ENCODE measurements around the gene COL11A2.

GRCh38 chr6:33195304-33196165 lies 3.3 kb upstream of the COL11A2 start:
- TF ChIP-seq, protein P1, sequence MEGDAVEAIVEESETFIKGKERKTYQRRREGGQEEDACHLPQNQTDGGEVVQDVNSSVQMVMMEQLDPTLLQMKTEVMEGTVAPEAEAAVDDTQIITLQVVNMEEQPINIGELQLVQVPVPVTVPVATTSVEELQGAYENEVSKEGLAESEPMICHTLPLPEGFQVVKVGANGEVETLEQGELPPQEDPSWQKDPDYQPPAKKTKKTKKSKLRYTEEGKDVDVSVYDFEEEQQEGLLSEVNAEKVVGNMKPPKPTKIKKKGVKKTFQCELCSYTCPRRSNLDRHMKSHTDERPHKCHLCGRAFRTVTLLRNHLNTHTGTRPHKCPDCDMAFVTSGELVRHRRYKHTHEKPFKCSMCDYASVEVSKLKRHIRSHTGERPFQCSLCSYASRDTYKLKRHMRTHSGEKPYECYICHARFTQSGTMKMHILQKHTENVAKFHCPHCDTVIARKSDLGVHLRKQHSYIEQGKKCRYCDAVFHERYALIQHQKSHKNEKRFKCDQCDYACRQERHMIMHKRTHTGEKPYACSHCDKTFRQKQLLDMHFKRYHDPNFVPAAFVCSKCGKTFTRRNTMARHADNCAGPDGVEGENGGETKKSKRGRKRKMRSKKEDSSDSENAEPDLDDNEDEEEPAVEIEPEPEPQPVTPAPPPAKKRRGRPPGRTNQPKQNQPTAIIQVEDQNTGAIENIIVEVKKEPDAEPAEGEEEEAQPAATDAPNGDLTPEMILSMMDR (IDR thresholded peaks at IDR 0.05; ENCODE audit: insufficient read depth, low read length, poor library complexity, severe bottlenecking): no peak
- TF ChIP-seq EZH2phosphoT487 (conservative IDR thresholded peaks at IDR 0.05; ENCODE audit: low read length): no peak

All from SU-DHL-6 (cell line).